ENCODE data around the gene EGFR. TPM values are rescaled to one million over a fixed set of nuclear protein-coding genes. Genes with fewer than 3 reads are reported as not detected.

The EGFR gene
- total RNA-seq, 1 donor from 2014 or later: 67.2 TPM

DNA sequence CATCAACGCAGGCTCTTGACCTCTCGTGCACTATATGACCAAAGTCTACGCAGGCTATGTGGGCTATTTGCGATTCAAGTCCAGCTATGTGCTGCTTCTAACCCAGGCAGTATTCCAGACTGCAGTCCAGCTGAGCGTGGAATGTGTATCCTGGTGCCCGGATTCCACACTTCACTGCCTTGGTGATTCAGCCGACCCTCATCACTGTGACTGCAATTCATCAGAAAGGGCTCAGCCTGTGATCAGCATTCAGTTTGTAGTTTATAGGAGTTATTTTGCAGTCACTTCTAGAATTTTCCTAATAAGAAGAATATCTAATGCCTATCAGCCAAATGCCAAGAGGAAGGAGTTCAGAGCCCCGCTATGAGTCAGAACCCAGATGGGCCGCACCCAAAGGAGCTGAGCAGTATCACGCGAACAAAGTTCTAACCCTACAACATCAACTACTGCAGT is 226.5 kb downstream of the EGFR start:
- DNase-seq (ENCODE audit: low read depth): peak; percentile 32
- Histone ChIP-seq H3K36me3 (ENCODE audit: control insufficient read depth, insufficient read depth, low read length) (no peaks in the 10 kb centered on the region), H3K27me3 (ENCODE audit: control insufficient read depth, insufficient read depth, low read length) (no peaks in the 10 kb centered on the region), H3K4me3 (ENCODE audit: low read depth, low read length) (no peak overlapping the region)
- TF ChIP-seq, protein P1, sequence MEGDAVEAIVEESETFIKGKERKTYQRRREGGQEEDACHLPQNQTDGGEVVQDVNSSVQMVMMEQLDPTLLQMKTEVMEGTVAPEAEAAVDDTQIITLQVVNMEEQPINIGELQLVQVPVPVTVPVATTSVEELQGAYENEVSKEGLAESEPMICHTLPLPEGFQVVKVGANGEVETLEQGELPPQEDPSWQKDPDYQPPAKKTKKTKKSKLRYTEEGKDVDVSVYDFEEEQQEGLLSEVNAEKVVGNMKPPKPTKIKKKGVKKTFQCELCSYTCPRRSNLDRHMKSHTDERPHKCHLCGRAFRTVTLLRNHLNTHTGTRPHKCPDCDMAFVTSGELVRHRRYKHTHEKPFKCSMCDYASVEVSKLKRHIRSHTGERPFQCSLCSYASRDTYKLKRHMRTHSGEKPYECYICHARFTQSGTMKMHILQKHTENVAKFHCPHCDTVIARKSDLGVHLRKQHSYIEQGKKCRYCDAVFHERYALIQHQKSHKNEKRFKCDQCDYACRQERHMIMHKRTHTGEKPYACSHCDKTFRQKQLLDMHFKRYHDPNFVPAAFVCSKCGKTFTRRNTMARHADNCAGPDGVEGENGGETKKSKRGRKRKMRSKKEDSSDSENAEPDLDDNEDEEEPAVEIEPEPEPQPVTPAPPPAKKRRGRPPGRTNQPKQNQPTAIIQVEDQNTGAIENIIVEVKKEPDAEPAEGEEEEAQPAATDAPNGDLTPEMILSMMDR (IDR thresholded peaks at IDR 0.05; ENCODE audit: insufficient read depth, low read length, poor library complexity, severe bottlenecking): no peak

- DNase-seq (ENCODE audit: low read depth): no peak
Observed at GRCh38 chr7:55246171-55246570, 227.4 kb downstream of the EGFR start.

GRCh38 chr7:55247428-55247827 is 228.6 kb downstream of the EGFR start:
- Histone ChIP-seq H3K27me3 (ENCODE audit: control insufficient read depth, insufficient read depth, low read length) (no peaks in the 10 kb centered on the region), H3K36me3 (ENCODE audit: control insufficient read depth, insufficient read depth, low read length) (no peaks in the 10 kb centered on the region), H3K4me3 (ENCODE audit: low read depth, low read length) (no peak overlapping the region)
- no peak for DNase-seq (ENCODE audit: low read depth)
- TF ChIP-seq, protein P1 (IDR thresholded peaks at IDR 0.05; ENCODE audit: insufficient read depth, low read length, poor library complexity, severe bottlenecking): no peak

More at GRCh38 chr7:55246171-55246570, 227.4 kb downstream of the EGFR start:
- Histone ChIP-seq H3K27me3 (ENCODE audit: control insufficient read depth, insufficient read depth, low read length) (no peaks in the 10 kb centered on the region), H3K4me3 (ENCODE audit: low read depth, low read length) (no peak overlapping the region), H3K36me3 (ENCODE audit: control insufficient read depth, insufficient read depth, low read length) (no peaks in the 10 kb centered on the region)
- TF ChIP-seq, protein P1 (IDR thresholded peaks at IDR 0.05; ENCODE audit: insufficient read depth, low read length, poor library complexity, severe bottlenecking): no peak

- H3K4me3 ChIP-seq (ENCODE audit: low read depth, low read length): no peak overlapping the region
- H3K27me3 ChIP-seq (ENCODE audit: control insufficient read depth, insufficient read depth, low read length): no peaks in the 10 kb centered on the region
- DNase-seq (ENCODE audit: low read depth): no peak
- TF ChIP-seq, protein P1 (IDR thresholded peaks at IDR 0.05; ENCODE audit: insufficient read depth, low read length, poor library complexity, severe bottlenecking): no peak
- H3K36me3 ChIP-seq (ENCODE audit: control insufficient read depth, insufficient read depth, low read length): no peaks in the 10 kb centered on the region
Observed at GRCh38 chr7:55248526-55248925, 229.7 kb downstream of the EGFR start.

DNA sequence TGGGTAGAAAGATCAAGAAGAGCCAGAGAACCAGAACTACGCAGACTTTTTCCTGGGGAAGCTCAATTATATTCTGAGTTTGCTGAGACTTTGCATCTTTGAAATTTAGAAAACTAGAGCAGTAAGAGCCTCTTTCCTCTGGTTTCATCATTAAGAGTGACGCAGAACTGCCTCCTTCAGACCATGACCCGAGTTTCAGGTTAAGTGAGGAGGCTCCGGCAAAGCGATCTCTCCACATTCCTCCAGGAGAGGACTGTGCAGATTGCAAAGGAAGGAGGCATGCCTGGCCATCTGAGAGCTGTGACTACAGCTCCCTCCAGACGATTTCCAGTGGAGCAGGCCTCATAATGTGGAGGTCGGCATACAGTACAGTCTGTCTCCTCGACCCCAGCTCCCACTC is 230.5 kb downstream of the EGFR start:
- Histone ChIP-seq H3K36me3 (ENCODE audit: control insufficient read depth, insufficient read depth, low read length) (no peaks in the 10 kb centered on the region), H3K4me3 (ENCODE audit: low read depth, low read length) (no peak overlapping the region), H3K27me3 (ENCODE audit: control insufficient read depth, insufficient read depth, low read length) (peaks cover under 1% of the 10 kb centered on the region)
- DNase-seq (ENCODE audit: low read depth): no peak
- TF ChIP-seq, protein P1 (IDR thresholded peaks at IDR 0.05; ENCODE audit: insufficient read depth, low read length, poor library complexity, severe bottlenecking): no peak

DNA sequence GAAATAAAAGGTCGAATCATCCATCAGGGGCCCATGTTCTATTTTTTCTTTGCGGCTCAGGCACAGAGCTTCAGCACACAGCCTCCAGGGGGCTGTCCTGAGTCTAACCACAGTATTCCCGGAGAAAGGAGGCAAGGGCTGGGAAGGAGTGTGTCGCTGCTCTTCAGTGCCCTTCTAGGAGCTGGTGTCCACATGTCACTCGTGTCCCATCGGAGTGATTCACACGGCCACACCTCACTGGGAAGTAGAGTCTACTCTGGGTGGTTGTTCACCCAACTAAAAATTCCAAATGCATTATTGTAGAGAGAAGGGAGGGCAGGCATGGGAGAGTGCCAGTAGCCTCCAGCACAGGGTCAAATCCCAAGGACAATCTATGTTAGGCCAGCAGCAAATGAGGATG is 231.5 kb downstream of the EGFR start:
- H3K27me3 ChIP-seq (ENCODE audit: control insufficient read depth, insufficient read depth, low read length): peaks cover 3% of the 10 kb centered on the region
- no peak for DNase-seq (ENCODE audit: low read depth)
- H3K4me3 ChIP-seq (ENCODE audit: low read depth, low read length): no peak overlapping the region
- TF ChIP-seq, protein P1 (IDR thresholded peaks at IDR 0.05; ENCODE audit: insufficient read depth, low read length, poor library complexity, severe bottlenecking): peak; percentile 53
- no peaks in the 10 kb centered on the region for H3K36me3 ChIP-seq (ENCODE audit: control insufficient read depth, insufficient read depth, low read length)
